Measurements from ENCODE around the gene TMEM269. TPM values are rescaled to one million over a fixed set of nuclear protein-coding genes. Genes with fewer than 3 reads are reported as not detected.
"Not testable (repeated sequence)": the region's sequence is repeated elsewhere in the genome, so short reads cannot be mapped to it uniquely, and the experiment has no call there.

The TMEM269 gene
- total and polyA plus RNA-seq, 8 donors, result 0.03 to 0.55 TPM; not detected in 6

DNA sequence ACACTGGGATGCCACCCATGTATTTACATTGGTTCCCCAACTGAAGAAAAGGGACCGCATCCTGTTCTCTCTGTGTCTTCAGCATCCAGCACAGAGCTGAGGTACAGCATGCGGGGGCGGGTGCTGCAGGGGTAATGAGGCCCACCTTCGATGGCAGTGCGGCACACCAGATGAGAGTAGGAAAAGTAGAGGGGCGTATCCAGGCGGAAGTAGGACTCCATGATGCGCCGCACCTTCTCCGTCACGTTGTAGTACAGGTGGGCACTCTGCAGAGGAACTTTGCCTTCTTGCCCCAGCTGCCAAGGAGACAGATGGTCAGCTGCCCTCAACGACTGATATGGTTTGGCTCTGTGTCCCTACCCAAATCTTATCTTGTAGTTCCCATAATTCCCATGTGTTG is 34.8 kb upstream of the TMEM269 start:
- 90 to 95% (median 94%) methylated on average over 10 to 12 of the region's 12 CpGs for WGBS, 5 donors
- H3K9me3 ChIP-seq, result no peaks in the 10 kb centered on the region
- no peak overlapping the region for H3K4me3 ChIP-seq
- DNase-seq, result peak in 1 of 2 donors; percentile 17
- H3K27me3 ChIP-seq, result no peaks in the 10 kb centered on the region
- peaks cover 31 to 87% (median 84%) of the 10 kb centered on the region in 4 donors for H3K36me3 ChIP-seq
- H3K4me1 ChIP-seq, result peaks cover 0 to 7% (median 2%) of the 10 kb centered on the region in 4 donors
- no peak for TF ChIP-seq POLR2A (IDR thresholded peaks at IDR 0.05)
- no peak for TF ChIP-seq EP300 (IDR thresholded peaks at IDR 0.05)
- TF ChIP-seq, protein P1, sequence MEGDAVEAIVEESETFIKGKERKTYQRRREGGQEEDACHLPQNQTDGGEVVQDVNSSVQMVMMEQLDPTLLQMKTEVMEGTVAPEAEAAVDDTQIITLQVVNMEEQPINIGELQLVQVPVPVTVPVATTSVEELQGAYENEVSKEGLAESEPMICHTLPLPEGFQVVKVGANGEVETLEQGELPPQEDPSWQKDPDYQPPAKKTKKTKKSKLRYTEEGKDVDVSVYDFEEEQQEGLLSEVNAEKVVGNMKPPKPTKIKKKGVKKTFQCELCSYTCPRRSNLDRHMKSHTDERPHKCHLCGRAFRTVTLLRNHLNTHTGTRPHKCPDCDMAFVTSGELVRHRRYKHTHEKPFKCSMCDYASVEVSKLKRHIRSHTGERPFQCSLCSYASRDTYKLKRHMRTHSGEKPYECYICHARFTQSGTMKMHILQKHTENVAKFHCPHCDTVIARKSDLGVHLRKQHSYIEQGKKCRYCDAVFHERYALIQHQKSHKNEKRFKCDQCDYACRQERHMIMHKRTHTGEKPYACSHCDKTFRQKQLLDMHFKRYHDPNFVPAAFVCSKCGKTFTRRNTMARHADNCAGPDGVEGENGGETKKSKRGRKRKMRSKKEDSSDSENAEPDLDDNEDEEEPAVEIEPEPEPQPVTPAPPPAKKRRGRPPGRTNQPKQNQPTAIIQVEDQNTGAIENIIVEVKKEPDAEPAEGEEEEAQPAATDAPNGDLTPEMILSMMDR (IDR thresholded peaks at IDR 0.05), result no peak
- no peak for TF ChIP-seq POLR2AphosphoS5 (IDR thresholded peaks at IDR 0.05)
- no peak overlapping the region for H3K27ac ChIP-seq
- intact Hi-C loops (cut with DNase I; ENCODE audit: low total_unique reads), result no loop called here

DNA sequence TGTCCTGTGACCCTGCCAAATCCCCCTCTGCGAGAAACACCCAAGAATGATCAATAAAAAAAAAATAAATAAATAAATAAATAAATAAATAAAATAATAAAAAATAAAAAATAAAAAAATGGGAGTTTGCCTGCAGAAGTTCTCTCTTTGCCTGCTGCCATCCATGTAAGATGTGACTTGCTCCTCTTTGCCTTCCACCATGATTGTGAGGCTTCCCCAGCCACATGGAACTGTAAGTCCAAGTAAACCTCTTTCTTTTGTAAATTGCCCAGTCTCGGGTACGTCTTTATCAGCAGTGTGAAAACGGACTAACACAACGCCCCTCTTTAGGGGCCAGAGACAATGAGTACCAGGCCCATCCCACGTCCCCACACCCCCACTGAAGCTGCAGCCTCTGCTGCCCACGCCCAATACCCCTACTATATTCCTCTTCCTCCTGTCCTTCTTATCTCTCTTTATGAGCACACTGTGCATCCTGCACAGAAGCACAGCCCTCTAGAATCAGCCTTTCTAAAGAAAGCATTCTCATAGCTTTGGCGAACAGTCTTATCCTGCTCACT is 33.2 kb upstream of the TMEM269 start:
- peaks cover 43 to 92% (median 90%) of the 10 kb centered on the region in 4 donors for H3K36me3 ChIP-seq
- intact Hi-C loops (cut with DNase I; ENCODE audit: low total_unique reads); H3K27ac ChIP-seq; H3K9me3 ChIP-seq; H3K27me3 ChIP-seq; H3K4me1 ChIP-seq; H3K4me3 ChIP-seq: not testable (repeated sequence)
- DNase-seq, result peak in 1 of 2 donors; percentile 4
- WGBS, 5 donors, result 84 to 95% (median 92%) methylated on average over 8 of the region's 8 CpGs

DNA sequence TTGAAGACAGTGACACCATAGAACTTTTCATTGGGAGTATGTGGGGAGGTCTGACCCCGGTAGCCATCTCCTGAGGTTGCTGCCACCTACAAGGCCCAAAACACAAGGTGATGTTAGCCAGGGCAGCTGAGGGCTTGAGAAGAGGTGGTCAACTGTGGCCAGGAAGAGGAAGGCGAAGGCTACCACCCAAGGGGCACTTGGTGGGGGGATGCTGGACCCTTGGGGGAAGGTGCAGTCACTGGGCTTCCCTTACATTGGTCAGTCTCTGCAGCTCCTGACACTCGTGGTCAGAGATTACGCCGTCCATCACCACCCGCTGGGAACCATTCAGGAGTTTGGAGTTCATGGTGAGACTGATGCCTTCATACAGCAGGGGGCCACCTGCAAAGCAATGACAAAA is 32.5 kb upstream of the TMEM269 start:
- Histone ChIP-seq H3K4me1 (peaks cover 0 to 7% (median 2%) of the 10 kb centered on the region in 4 donors), H3K27me3 (no peaks in the 10 kb centered on the region), H3K4me3 (no peak overlapping the region), H3K36me3 (peaks cover 43 to 94% (median 88%) of the 10 kb centered on the region in 4 donors), H3K9me3 (no peaks in the 10 kb centered on the region), H3K27ac (no peak overlapping the region)
- intact Hi-C loops (cut with DNase I; ENCODE audit: low total_unique reads), result no loop called here
- WGBS, 5 donors, result 91 to 97% (median 95%) methylated on average over 6 of the region's 6 CpGs
- TF ChIP-seq POLR2A (IDR thresholded peaks at IDR 0.05), result no peak
- TF ChIP-seq, protein P1 (IDR thresholded peaks at IDR 0.05), result no peak
- TF ChIP-seq EP300 (IDR thresholded peaks at IDR 0.05), result no peak
- no peak for TF ChIP-seq POLR2AphosphoS5 (IDR thresholded peaks at IDR 0.05)
- peak in 1 of 2 donors; percentile 16 for DNase-seq

DNA sequence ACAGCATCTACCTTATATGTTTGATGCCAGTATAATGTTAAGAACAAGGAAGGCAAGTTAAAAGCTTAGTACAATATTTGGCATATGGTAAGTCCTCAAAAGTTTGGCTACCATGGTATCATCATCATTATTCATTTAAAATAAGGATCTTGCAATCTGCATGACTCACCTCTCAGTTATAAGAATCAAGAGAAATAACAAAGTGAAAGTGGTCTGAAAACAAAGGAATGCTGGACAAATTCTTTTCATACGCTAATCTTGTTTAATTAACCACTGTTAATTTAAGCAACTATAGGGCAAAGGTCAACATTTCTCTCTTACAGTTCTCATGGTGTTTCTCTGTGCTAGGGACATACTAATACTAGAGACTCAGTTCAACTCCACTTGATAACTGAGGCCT is 31.7 kb upstream of the TMEM269 start:
- Histone ChIP-seq H3K4me1 (peaks cover 0 to 7% (median 2%) of the 10 kb centered on the region in 4 donors), H3K4me3 (no peak overlapping the region), H3K9me3 (no peaks in the 10 kb centered on the region), H3K27ac (no peak overlapping the region), H3K27me3 (no peaks in the 10 kb centered on the region), H3K36me3 (peaks cover 50 to 94% (median 88%) of the 10 kb centered on the region in 4 donors)
- TF ChIP-seq, protein P1 (IDR thresholded peaks at IDR 0.05), result no peak
- no peak for TF ChIP-seq POLR2A (IDR thresholded peaks at IDR 0.05)
- no peak for TF ChIP-seq POLR2AphosphoS5 (IDR thresholded peaks at IDR 0.05)
- TF ChIP-seq EP300 (IDR thresholded peaks at IDR 0.05), result no peak
- intact Hi-C loops (cut with DNase I; ENCODE audit: low total_unique reads), result no loop called here
- no peak for DNase-seq
- 40 to 63% (median 48%) methylated on average over 1 of the region's 1 CpG for WGBS, 5 donors

All from stomach (tissue), 9 donors.